ENCODE data around the gene CLEC16A.

DNA sequence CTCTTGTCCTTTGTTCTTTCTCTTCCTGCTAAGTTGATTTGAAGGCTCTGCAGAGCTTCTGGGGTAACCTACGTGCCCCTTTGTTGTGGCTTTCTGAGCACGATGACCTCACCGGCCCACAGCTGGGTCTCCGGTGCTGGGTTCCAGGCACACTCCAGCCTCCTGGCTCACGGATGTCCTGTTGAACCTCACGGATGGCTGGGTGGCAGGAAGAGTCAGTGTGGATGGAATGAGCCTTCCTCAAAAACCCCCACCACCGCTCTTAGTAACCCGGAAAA lies 195.7 kb downstream of the CLEC16A start:
- TF ChIP-seq RAD21 (IDR thresholded peaks at IDR 0.05; ENCODE audit: low read depth) (no peak), YY1 (IDR thresholded peaks at IDR 0.05; ENCODE audit: low read depth) (no peak), CREB1 (IDR thresholded peaks at IDR 0.05; ENCODE audit: low read depth) (no peak)
- TF ChIP-seq, protein P1, sequence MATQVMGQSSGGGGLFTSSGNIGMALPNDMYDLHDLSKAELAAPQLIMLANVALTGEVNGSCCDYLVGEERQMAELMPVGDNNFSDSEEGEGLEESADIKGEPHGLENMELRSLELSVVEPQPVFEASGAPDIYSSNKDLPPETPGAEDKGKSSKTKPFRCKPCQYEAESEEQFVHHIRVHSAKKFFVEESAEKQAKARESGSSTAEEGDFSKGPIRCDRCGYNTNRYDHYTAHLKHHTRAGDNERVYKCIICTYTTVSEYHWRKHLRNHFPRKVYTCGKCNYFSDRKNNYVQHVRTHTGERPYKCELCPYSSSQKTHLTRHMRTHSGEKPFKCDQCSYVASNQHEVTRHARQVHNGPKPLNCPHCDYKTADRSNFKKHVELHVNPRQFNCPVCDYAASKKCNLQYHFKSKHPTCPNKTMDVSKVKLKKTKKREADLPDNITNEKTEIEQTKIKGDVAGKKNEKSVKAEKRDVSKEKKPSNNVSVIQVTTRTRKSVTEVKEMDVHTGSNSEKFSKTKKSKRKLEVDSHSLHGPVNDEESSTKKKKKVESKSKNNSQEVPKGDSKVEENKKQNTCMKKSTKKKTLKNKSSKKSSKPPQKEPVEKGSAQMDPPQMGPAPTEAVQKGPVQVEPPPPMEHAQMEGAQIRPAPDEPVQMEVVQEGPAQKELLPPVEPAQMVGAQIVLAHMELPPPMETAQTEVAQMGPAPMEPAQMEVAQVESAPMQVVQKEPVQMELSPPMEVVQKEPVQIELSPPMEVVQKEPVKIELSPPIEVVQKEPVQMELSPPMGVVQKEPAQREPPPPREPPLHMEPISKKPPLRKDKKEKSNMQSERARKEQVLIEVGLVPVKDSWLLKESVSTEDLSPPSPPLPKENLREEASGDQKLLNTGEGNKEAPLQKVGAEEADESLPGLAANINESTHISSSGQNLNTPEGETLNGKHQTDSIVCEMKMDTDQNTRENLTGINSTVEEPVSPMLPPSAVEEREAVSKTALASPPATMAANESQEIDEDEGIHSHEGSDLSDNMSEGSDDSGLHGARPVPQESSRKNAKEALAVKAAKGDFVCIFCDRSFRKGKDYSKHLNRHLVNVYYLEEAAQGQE (IDR thresholded peaks at IDR 0.05; ENCODE audit: low read depth): no peak
